ENCODE measurements around the gene ZNF33B.

DNA sequence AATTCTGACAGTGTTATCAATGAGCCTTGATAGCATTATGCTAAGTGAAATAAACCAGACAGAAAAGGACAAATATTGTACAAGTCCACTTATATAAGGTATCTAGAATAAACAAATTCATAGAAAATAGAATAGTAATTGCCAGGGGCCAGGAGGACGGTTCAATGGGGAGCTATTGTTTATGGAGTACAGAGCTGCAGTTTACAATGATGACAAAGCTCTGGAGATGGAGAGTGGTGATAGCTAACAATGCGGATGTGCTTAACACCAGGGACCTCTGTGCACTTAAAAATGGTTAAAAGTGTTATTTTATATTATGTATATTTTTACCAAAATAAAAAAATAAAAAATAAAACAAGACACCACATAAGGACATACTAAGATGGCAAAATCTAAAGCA is 46.1 kb upstream of the ZNF33B start:
- TF ChIP-seq CTCF (IDR thresholded peaks at IDR 0.05; ENCODE audit: low read length) (no peak), EZH2 (IDR thresholded peaks at IDR 0.05; ENCODE audit: borderline replicate concordance, low read length) (no peak)

All from OCI-LY1 (cell line).